ENCODE data around the gene RASGRF1. TPM values are rescaled to one million over a fixed set of nuclear protein-coding genes. Genes with fewer than 3 reads are reported as not detected.

Gene RASGRF1
- total and polyA plus RNA-seq, 2 experiments from 2014 or later: 0.05 to 0.24 TPM

DNA sequence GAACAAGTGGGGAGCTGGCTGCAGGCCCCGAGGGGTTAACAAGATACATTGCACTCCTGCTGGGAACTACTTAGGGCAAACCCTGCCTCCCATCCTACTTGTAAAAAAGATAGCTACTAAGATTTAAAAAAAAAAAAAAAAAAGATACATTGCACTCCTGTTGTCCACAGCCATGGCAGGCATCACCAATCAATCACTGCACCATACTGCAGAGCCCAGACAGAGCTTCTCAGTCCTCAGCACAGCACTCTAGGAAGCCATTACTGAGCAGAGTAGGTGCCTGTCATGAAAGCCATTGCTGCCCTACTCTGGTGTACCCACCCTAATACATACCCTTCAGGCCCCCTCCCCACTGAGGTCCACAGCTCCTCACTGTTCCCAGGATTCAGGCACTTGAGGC, 64.8 kb downstream of the RASGRF1 start:
- H3K27me3 Mint-ChIP-seq (ENCODE audit: insufficient read depth, low read depth, poor library complexity): peaks cover 3% of the 10 kb centered on the region
- Histone ChIP-seq H3K79me2 (replicated peaks; ENCODE audit: insufficient read depth) (no peaks in the 10 kb centered on the region), H4K20me1 (replicated peaks; ENCODE audit: insufficient read depth) (no peaks in the 10 kb centered on the region), H3F3A (replicated peaks; ENCODE audit: low read depth) (no peaks in the 10 kb centered on the region), H3K27ac (ENCODE audit: low read depth) (no peak overlapping the region), H3K9me2 (ENCODE audit: insufficient read depth) (no peaks in the 10 kb centered on the region), H3K4me2 (no peak overlapping the region), H2AFZ (no peak overlapping the region), H3K27me3 (ENCODE audit: insufficient read depth) (no peaks in the 10 kb centered on the region), H3K36me3 (ENCODE audit: insufficient read depth) (no peaks in the 10 kb centered on the region), H3K4me1 (ENCODE audit: insufficient read depth) (no peaks in the 10 kb centered on the region), H3K4me3 (no peak overlapping the region)
- no peak overlapping the region for H3K27ac Mint-ChIP-seq
- H3K4me3 Mint-ChIP-seq: no peak overlapping the region
- DNase-seq (ENCODE audit: low spot score) (no peak), ATAC-seq (no peak)
- peaks cover 13% of the 10 kb centered on the region for H3K9me3 Mint-ChIP-seq
- no peak for TF ChIP-seq CREB1 (CRISPR knock-in tag; IDR thresholded peaks at IDR 0.05; ENCODE audit: low read depth)
- TF ChIP-seq NANOG (IDR thresholded peaks at IDR 0.05; ENCODE audit: borderline replicate concordance): no peak
- TF ChIP-seq, protein P1, sequence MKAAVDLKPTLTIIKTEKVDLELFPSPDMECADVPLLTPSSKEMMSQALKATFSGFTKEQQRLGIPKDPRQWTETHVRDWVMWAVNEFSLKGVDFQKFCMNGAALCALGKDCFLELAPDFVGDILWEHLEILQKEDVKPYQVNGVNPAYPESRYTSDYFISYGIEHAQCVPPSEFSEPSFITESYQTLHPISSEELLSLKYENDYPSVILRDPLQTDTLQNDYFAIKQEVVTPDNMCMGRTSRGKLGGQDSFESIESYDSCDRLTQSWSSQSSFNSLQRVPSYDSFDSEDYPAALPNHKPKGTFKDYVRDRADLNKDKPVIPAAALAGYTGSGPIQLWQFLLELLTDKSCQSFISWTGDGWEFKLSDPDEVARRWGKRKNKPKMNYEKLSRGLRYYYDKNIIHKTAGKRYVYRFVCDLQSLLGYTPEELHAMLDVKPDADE (IDR thresholded peaks at IDR 0.05): no peak
- no peak for TF ChIP-seq STAT1 (IDR thresholded peaks at IDR 0.05; ENCODE audit: unreplicated experiment)
- no peak for TF ChIP-seq JUNB (IDR thresholded peaks at IDR 0.05; ENCODE audit: unreplicated experiment)
- no peak for TF ChIP-seq POLR2AphosphoS5 (IDR thresholded peaks at IDR 0.05; ENCODE audit: low read depth)
- TF ChIP-seq, protein P2, sequence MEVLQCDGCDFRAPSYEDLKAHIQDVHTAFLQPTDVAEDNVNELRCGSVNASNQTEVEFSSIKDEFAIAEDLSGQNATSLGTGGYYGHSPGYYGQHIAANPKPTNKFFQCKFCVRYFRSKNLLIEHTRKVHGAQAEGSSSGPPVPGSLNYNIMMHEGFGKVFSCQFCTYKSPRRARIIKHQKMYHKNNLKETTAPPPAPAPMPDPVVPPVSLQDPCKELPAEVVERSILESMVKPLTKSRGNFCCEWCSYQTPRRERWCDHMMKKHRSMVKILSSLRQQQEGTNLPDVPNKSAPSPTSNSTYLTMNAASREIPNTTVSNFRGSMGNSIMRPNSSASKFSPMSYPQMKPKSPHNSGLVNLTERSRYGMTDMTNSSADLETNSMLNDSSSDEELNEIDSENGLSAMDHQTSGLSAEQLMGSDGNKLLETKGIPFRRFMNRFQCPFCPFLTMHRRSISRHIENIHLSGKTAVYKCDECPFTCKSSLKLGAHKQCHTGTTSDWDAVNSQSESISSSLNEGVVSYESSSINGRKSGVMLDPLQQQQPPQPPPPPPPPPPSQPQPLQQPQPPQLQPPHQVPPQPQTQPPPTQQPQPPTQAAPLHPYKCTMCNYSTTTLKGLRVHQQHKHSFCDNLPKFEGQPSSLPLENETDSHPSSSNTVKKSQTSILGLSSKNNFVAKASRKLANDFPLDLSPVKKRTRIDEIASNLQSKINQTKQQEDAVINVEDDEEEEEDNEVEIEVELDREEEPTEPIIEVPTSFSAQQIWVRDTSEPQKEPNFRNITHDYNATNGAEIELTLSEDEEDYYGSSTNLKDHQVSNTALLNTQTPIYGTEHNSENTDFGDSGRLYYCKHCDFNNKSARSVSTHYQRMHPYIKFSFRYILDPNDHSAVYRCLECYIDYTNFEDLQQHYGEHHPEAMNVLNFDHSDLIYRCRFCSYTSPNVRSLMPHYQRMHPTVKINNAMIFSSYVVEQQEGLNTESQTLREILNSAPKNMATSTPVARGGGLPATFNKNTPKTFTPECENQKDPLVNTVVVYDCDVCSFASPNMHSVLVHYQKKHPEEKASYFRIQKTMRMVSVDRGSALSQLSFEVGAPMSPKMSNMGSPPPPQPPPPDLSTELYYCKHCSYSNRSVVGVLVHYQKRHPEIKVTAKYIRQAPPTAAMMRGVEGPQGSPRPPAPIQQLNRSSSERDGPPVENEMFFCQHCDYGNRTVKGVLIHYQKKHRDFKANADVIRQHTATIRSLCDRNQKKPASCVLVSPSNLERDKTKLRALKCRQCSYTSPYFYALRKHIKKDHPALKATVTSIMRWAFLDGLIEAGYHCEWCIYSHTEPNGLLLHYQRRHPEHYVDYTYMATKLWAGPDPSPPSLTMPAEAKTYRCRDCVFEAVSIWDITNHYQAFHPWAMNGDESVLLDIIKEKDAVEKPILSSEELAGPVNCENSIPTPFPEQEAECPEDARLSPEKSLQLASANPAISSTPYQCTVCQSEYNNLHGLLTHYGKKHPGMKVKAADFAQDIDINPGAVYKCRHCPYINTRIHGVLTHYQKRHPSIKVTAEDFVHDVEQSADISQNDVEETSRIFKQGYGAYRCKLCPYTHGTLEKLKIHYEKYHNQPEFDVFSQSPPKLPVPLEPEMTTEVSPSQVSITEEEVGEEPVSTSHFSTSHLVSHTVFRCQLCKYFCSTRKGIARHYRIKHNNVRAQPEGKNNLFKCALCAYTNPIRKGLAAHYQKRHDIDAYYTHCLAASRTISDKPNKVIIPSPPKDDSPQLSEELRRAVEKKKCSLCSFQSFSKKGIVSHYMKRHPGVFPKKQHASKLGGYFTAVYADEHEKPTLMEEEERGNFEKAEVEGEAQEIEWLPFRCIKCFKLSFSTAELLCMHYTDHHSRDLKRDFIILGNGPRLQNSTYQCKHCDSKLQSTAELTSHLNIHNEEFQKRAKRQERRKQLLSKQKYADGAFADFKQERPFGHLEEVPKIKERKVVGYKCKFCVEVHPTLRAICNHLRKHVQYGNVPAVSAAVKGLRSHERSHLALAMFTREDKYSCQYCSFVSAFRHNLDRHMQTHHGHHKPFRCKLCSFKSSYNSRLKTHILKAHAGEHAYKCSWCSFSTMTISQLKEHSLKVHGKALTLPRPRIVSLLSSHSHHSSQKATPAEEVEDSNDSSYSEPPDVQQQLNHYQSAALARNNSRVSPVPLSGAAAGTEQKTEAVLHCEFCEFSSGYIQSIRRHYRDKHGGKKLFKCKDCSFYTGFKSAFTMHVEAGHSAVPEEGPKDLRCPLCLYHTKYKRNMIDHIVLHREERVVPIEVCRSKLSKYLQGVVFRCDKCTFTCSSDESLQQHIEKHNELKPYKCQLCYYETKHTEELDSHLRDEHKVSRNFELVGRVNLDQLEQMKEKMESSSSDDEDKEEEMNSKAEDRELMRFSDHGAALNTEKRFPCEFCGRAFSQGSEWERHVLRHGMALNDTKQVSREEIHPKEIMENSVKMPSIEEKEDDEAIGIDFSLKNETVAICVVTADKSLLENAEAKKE (CRISPR knock-in tag; IDR thresholded peaks at IDR 0.05): no peak
- peaks cover 5% of the 10 kb centered on the region; the same call in 2 of the 3 replicates for H3K36me3 Mint-ChIP-seq (ENCODE audit: low read depth)
- H3K4me1 Mint-ChIP-seq: peaks cover 5% of the 10 kb centered on the region; the same call in 2 of the 3 replicates

Data from GM23338 (cell line).